IMR-90 (cell line): ENCODE results near the gene SLC25A34. TPM values are rescaled to one million over a fixed set of nuclear protein-coding genes. Genes with fewer than 3 reads are reported as not detected.

Experiments
- ATAC-seq: fragments of 200-7000 bp; cut with Tn5 transposase; 2 replicates; pipeline ENCODE4 v1.9.1; 2020; ENCODE audit warnings: low read depth, mild to moderate bottlenecking, moderate library complexity
- BruUV-seq: library from RNA; stranded (reverse); fragments of 400-500 nt; replicated peaks from 2 replicates; lab custom pipeline; 2021; lab: Mats Ljungman, UMichigan
- CTCF ChIA-PET: fragments of 300-600 bp; formaldehyde crosslinking; extraction: SDS; loops from one replicate; lab custom pipeline; 2021; ENCODE audit warnings: antibody characterized with exemption; lab: Yijun Ruan, JAX
- POLR2A ChIA-PET: fragments of 300-600 bp; sonication (Branson Sonifier 250); formaldehyde crosslinking; loops from one replicate; lab custom pipeline; 2022; ENCODE audit warnings: antibody characterized with exemption; ENCODE audit not compliant: unreplicated experiment; lab: Charles Lee
- DNase-seq: peaks from one replicate; pipeline ENCODE4 v3.0.0; 2013
- H2AFZ ChIP-seq: replicated peaks from 2 replicates; pipeline ENCODE3; 2013; ENCODE audit warnings: low read length, mild to moderate bottlenecking; ENCODE audit not compliant: poor library complexity
- H2AK5ac ChIP-seq: 2 replicates; pipeline ENCODE4 v1.6.1; 2013; ENCODE audit warnings: low read depth, low read length, inconsistent platforms
- H2AK9ac ChIP-seq: replicated peaks from 2 replicates; pipeline ENCODE3; 2013; ENCODE audit warnings: mild to moderate bottlenecking, low read depth, low read length, moderate library complexity; ENCODE audit not compliant: poor library complexity
- H2BK120ac ChIP-seq: 2 replicates; pipeline ENCODE4 v1.6.1; 2013; ENCODE audit warnings: low read depth, low read length, inconsistent platforms
- H2BK15ac ChIP-seq: 3 replicates; pipeline ENCODE4 v1.6.1; 2013; ENCODE audit warnings: low read depth, low read length, inconsistent platforms
- H2BK20ac ChIP-seq: 2 replicates; pipeline ENCODE4 v1.6.1; 2013; ENCODE audit warnings: low read depth, mild to moderate bottlenecking, inconsistent platforms, low read length, moderate library complexity
- H2BK5ac ChIP-seq: 2 replicates; pipeline ENCODE4 v1.6.1; 2013; ENCODE audit warnings: mild to moderate bottlenecking, low read depth, low read length, inconsistent platforms; ENCODE audit not compliant: poor library complexity, severe bottlenecking
- H3K14ac ChIP-seq: replicated peaks from 2 replicates; pipeline ENCODE4 v1.6.1; 2013; ENCODE audit warnings: low read depth, low read length, inconsistent platforms
- H3K18ac ChIP-seq: 2 replicates; pipeline ENCODE4 v1.6.1; 2013; ENCODE audit warnings: low read depth, low read length, control low read depth
- H3K23ac ChIP-seq: 2 replicates; pipeline ENCODE4 v1.6.1; 2013; ENCODE audit warnings: low read depth, low read length, inconsistent platforms
- H3K27ac ChIP-seq: 2 replicates; pipeline ENCODE4 v1.5.1; 2013; ENCODE audit warnings: mild to moderate bottlenecking, control low read depth, low read length; ENCODE audit not compliant: insufficient read depth
- H3K27me3 ChIP-seq: 2 replicates; pipeline ENCODE4 v1.6.1; 2013; ENCODE audit warnings: low read length; ENCODE audit not compliant: control insufficient read depth, insufficient read depth
- H3K36me3 ChIP-seq: 2 replicates; pipeline ENCODE4 v1.6.1; 2013; ENCODE audit warnings: low read length, mixed read lengths; ENCODE audit not compliant: control insufficient read depth, insufficient read depth
- H3K4ac ChIP-seq: 2 replicates; pipeline ENCODE4 v1.6.1; 2013; ENCODE audit warnings: low read depth, low read length, inconsistent platforms
- H3K4me1 ChIP-seq: 2 replicates; pipeline ENCODE4 v1.6.1; 2013; ENCODE audit warnings: low read length, mixed read lengths; ENCODE audit not compliant: control insufficient read depth, insufficient read depth
- H3K4me2 ChIP-seq: 2 replicates; pipeline ENCODE4 v1.6.1; 2013; ENCODE audit warnings: low read depth, mild to moderate bottlenecking, control low read depth, low read length, moderate library complexity
- H3K4me3 ChIP-seq: 2 replicates; pipeline ENCODE4 v1.5.1; 2013; ENCODE audit warnings: low read depth, mild to moderate bottlenecking, control low read depth, low read length, moderate library complexity; ENCODE audit not compliant: insufficient read depth
- H3K56ac ChIP-seq: 2 replicates; pipeline ENCODE4 v1.6.1; 2013; ENCODE audit warnings: low read length, inconsistent platforms; ENCODE audit not compliant: insufficient read depth; ENCODE audit errors: extremely low read depth
- H3K79me1 ChIP-seq, 2 experiments: 2 replicates each; pipeline ENCODE4 v1.6.1; 2013; ENCODE audit warnings: low read length in 2 of 2, inconsistent platforms in 1 of 2, low read depth in 1 of 2
- H3K9ac ChIP-seq: 2 replicates; pipeline ENCODE4 v1.6.1; 2013; ENCODE audit warnings: low read depth, low read length, control low read depth
- H3K9me1 ChIP-seq: 2 replicates; pipeline ENCODE4 v1.6.1; 2013; ENCODE audit warnings: low read length, inconsistent platforms; ENCODE audit not compliant: insufficient read depth
- H3K9me3 ChIP-seq: 2 replicates; pipeline ENCODE4 v1.6.1; 2013; ENCODE audit warnings: low read length; ENCODE audit not compliant: control insufficient read depth, insufficient read depth
- H4K20me1 ChIP-seq: 2 replicates; pipeline ENCODE4 v1.6.1; 2013; ENCODE audit warnings: low read length, inconsistent platforms; ENCODE audit not compliant: insufficient read depth
- H4K5ac ChIP-seq: 2 replicates; pipeline ENCODE4 v1.6.1; 2013; ENCODE audit warnings: mild to moderate bottlenecking, low read depth, low read length, control low read depth
- H4K8ac ChIP-seq, 2 experiments: 2 replicates each; pipeline ENCODE4 v1.6.1; 2013; ENCODE audit warnings: low read depth in 2 of 2, low read length in 2 of 2, control low read depth in 1 of 2, inconsistent platforms in 1 of 2
- H4K91ac ChIP-seq: 2 replicates; pipeline ENCODE4 v1.6.1; 2013; ENCODE audit warnings: low read depth, low read length, inconsistent platforms; ENCODE audit not compliant: insufficient read depth
- CEBPB ChIP-seq: IDR thresholded peaks from 2 replicates; pipeline ENCODE4 v1.6.1; 2012; ENCODE audit warnings: low read depth, low read length, improper control_type of control experiment
- FOS ChIP-seq: fragments of 150-350 bp; IDR thresholded peaks from 2 replicates; pipeline ENCODE4 v1.6.1; 2016; ENCODE audit warnings: low read depth, low read length
- MAFK ChIP-seq: IDR thresholded peaks from 2 replicates; pipeline ENCODE4 v1.6.1; 2012; ENCODE audit warnings: low read depth, low read length, improper control_type of control experiment
- MAZ ChIP-seq: IDR thresholded peaks from 2 replicates; pipeline ENCODE4 v1.6.1; 2012; ENCODE audit warnings: low read depth, mild to moderate bottlenecking, low read length, improper control_type of control experiment, moderate library complexity, borderline replicate concordance
- MXI1 ChIP-seq: IDR thresholded peaks from 2 replicates; pipeline ENCODE4 v1.6.1; 2012; ENCODE audit warnings: low read depth, mild to moderate bottlenecking, low read length, moderate library complexity, borderline replicate concordance
- NFE2L2 ChIP-seq: fragments of 150-350 bp; IDR thresholded peaks from 2 replicates; pipeline ENCODE4 v1.6.1; 2016; ENCODE audit warnings: low read depth, mild to moderate bottlenecking, low read length
- RAD21 ChIP-seq: IDR thresholded peaks from 2 replicates; pipeline ENCODE4 v1.6.1; 2012; ENCODE audit warnings: low read length, improper control_type of control experiment
- RCOR1 ChIP-seq: IDR thresholded peaks from 2 replicates; pipeline ENCODE4 v1.6.1; 2012; ENCODE audit warnings: mild to moderate bottlenecking, low read length, improper control_type of control experiment; ENCODE audit not compliant: insufficient replicate concordance
- RFX5 ChIP-seq: IDR thresholded peaks from 2 replicates; pipeline ENCODE4 v1.8.0; 2012; ENCODE audit warnings: low read depth, mild to moderate bottlenecking, low read length, moderate library complexity
- SMC3 ChIP-seq: fragments of 150-350 bp; IDR thresholded peaks from 2 replicates; pipeline ENCODE4 v1.6.1; 2016; ENCODE audit warnings: low read depth, mild to moderate bottlenecking, antibody characterized with exemption, low read length, moderate library complexity
- USF2 ChIP-seq: fragments of 150-350 bp; IDR thresholded peaks from 2 replicates; pipeline ENCODE4 v1.6.1; 2017; ENCODE audit warnings: mild to moderate bottlenecking, antibody characterized with exemption, low read length, low read depth
- WGBS, 2 experiments: methylation state at CpG; one replicate each; pipeline versions ENCODE4 v1.1.5 to v1.1.7; 2013; ENCODE audit warnings: missing lambda C conversion rate in 2 of 2; ENCODE audit not compliant: insufficient read length in 1 of 2; ENCODE audit errors: extremely low coverage in 2 of 2; 5-methylcytosine and 5-hydroxymethylcytosine counted together
- dilution Hi-C: fragments of 300-500 bp; cut with HindIII; formaldehyde crosslinking; loops from one replicate; pipeline ENCODE4 v1.14.3; 2018; ENCODE audit warnings: low sequenced_read_pairs; ENCODE audit not compliant: unreplicated experiment
- in situ Hi-C: fragments of 300-500 bp; cut with MboI; formaldehyde crosslinking; loops from 3 replicates; pipeline ENCODE4 v1.14.3; 2019; ENCODE audit warnings: low sequenced_read_pairs, inconsistent platforms, mixed read lengths
- intact Hi-C: fragments of 100-400 bp; cut with micrococcal nuclease; formaldehyde crosslinking; loops from 2 replicates; pipeline ENCODE4 v1.10.0; 2022
- polyA plus RNA-seq, 3 experiments: library from polyadenylated mRNA; depleted of rRNA; stranded (reverse); fragments of >200 nt; gene quantifications; 2 replicates each; pipeline ENCODE4 v1.2.3, GENCODE V29; 2012; ENCODE audit warnings: low replicate concordance in 1 of 3
- total RNA-seq: library from RNA; depleted of rRNA; stranded (reverse); fragments of >200 nt; gene quantifications from 2 replicates; pipeline ENCODE4 v1.2.3, GENCODE V29; 2012

SLC25A34 gene
- total and polyA plus RNA-seq, 2 of the 4 experiments (the other 2 are of a cell fraction) = under 0.01 to 0.72 TPM

DNA sequence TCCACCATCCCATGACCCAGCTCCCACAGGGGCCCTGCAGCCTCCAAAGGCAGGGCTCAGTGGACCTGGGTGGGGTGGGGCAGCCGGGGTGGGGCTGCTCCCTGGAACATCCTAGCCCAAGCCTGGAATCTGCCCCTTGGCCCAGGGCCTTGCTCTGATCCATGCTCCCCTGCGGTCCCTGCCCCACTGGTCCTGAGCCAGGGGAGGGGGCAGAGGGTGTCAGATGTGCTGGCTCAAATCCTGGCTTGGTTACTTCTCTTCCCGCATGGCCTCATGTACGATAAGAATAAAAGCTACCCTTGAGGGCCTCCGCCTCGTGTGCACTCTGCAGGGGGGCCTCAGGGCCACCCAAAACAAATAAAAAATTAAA is 819 bp downstream of the SLC25A34 start:
- H3K9ac ChIP-seq = no peak overlapping the region
- no peak overlapping the region for H2BK120ac ChIP-seq
- H3K4ac ChIP-seq = no peak overlapping the region
- no peak overlapping the region for H3K4me3 ChIP-seq
- in situ Hi-C loops (no loop called here), intact Hi-C loops (no loop called here), dilution Hi-C loops (no loop called here)
- no peak overlapping the region for H4K5ac ChIP-seq
- H3K27me3 ChIP-seq = no peaks in the 10 kb centered on the region
- H2BK15ac ChIP-seq = no peak overlapping the region
- ATAC-seq = no peak
- no peak for TF ChIP-seq USF2
- TF ChIP-seq NFE2L2 = no peak
- no peak for TF ChIP-seq SMC3
- no peak for TF ChIP-seq RAD21
- no peak for TF ChIP-seq CEBPB
- no peak for TF ChIP-seq MAFK
- no peak for TF ChIP-seq RCOR1
- TF ChIP-seq MXI1 = no peak
- TF ChIP-seq MAZ = no peak
- no peak for TF ChIP-seq FOS
- no peak for TF ChIP-seq RFX5
- H3K23ac ChIP-seq = no peak overlapping the region
- H3K18ac ChIP-seq = no peak overlapping the region
- H3K4me2 ChIP-seq = no peak overlapping the region
- no peak overlapping the region for H4K8ac ChIP-seq
- POLR2A ChIA-PET = no interaction called here
- no peak for DNase-seq
- no peak overlapping the region for H3K14ac ChIP-seq
- no peaks in the 10 kb centered on the region for H3K4me1 ChIP-seq
- peaks cover 33% of the 10 kb centered on the region for H3K36me3 ChIP-seq
- no peak overlapping the region for H2AK9ac ChIP-seq
- no peak overlapping the region for H4K91ac ChIP-seq
- no peaks in the 10 kb centered on the region; the same call in 1 of the 2 replicates for H4K20me1 ChIP-seq
- H2AFZ ChIP-seq = no peak overlapping the region
- no peak overlapping the region for H3K56ac ChIP-seq
- no peak overlapping the region for H2BK5ac ChIP-seq
- H2BK20ac ChIP-seq = no peak overlapping the region
- WGBS, 2 experiments = no CpG with 5 or more reads among the region's 6 CpGs
- BruUV-seq = no TSS peak
- no peaks in the 10 kb centered on the region; a peak in 1 of 4 replicates for H3K79me1 ChIP-seq
- H3K9me3 ChIP-seq = no peaks in the 10 kb centered on the region
- H3K9me1 ChIP-seq = no peaks in the 10 kb centered on the region
- H2AK5ac ChIP-seq = no peak overlapping the region
- CTCF ChIA-PET = no interaction called here
- no peak overlapping the region for H3K27ac ChIP-seq
